ENCODE results near the gene DLG5. TPM values are rescaled to one million over a fixed set of nuclear protein-coding genes. Genes with fewer than 3 reads are reported as not detected.

DLG5 gene
- total RNA-seq, 2 donors from 2014 or later = 3.2 to 6.5 TPM

- ATAC-seq (replicated peaks in 1 of 2) (no peak), DNase-seq (no peak)
- no peak overlapping the region for H3K4me3 Mint-ChIP-seq
- H3K36me3 Mint-ChIP-seq (ENCODE audit: insufficient read depth in 2 of 2) = no peaks in the 10 kb centered on the region
- no peak overlapping the region for H3K27ac Mint-ChIP-seq
- no peaks in the 10 kb centered on the region for H3K9me3 Mint-ChIP-seq
- peaks cover 32% of the 10 kb centered on the region for H3K4me1 Mint-ChIP-seq (ENCODE audit: low read depth)
- H3K27me3 Mint-ChIP-seq (ENCODE audit: low read depth) = peaks cover 32% of the 10 kb centered on the region
These were observed 127.6 kb downstream of the DLG5 start for GRCh38 chr10:77798940-77799339.

GRCh38 chr10:77796311-77796915 lies 130.1 kb downstream of the DLG5 start:
- H3K4me3 Mint-ChIP-seq = no peak overlapping the region
- H3K9me3 Mint-ChIP-seq = no peaks in the 10 kb centered on the region
- ATAC-seq (replicated peaks in 1 of 2) (no peak), DNase-seq (no peak)
- peaks cover 23% of the 10 kb centered on the region for H3K27me3 Mint-ChIP-seq (ENCODE audit: low read depth)
- peaks cover 0 to 1% of the 10 kb centered on the region in 2 donors for H3K36me3 Mint-ChIP-seq (ENCODE audit: insufficient read depth in 2 of 2)
- no peak overlapping the region for H3K27ac Mint-ChIP-seq
- H3K4me1 Mint-ChIP-seq (ENCODE audit: low read depth) = peaks cover 22% of the 10 kb centered on the region

GRCh38 chr10:77795426-77796055 lies 131.0 kb downstream of the DLG5 start:
- Mint-ChIP-seq H3K4me1 (ENCODE audit: low read depth) (peaks cover 14% of the 10 kb centered on the region), H3K4me3 (no peak overlapping the region), H3K9me3 (no peaks in the 10 kb centered on the region), H3K27ac (no peak overlapping the region), H3K36me3 (ENCODE audit: insufficient read depth in 2 of 2) (peaks cover 0 to 2% of the 10 kb centered on the region in 2 donors), H3K27me3 (ENCODE audit: low read depth) (peaks cover 23% of the 10 kb centered on the region)
- ATAC-seq (replicated peaks in 1 of 2) (no peak), DNase-seq (no peak)

- Mint-ChIP-seq H3K27ac (no peak overlapping the region), H3K4me1 (ENCODE audit: low read depth) (peaks cover 6% of the 10 kb centered on the region), H3K4me3 (no peak overlapping the region), H3K27me3 (ENCODE audit: low read depth) (peaks cover 19% of the 10 kb centered on the region), H3K9me3 (no peaks in the 10 kb centered on the region), H3K36me3 (ENCODE audit: insufficient read depth in 2 of 2) (peaks cover 0 to 2% of the 10 kb centered on the region in 2 donors)
- DNase-seq (no peak), ATAC-seq (replicated peaks in 1 of 2) (no peak)
These were observed 132.1 kb downstream of the DLG5 start for GRCh38 chr10:77794256-77795142.

- DNase-seq (no peak), ATAC-seq (replicated peaks in 1 of 2) (no peak)
- no peaks in the 10 kb centered on the region for H3K9me3 Mint-ChIP-seq
- H3K27ac Mint-ChIP-seq = no peak overlapping the region
- no peak overlapping the region for H3K4me3 Mint-ChIP-seq
- peaks cover 12% of the 10 kb centered on the region for H3K27me3 Mint-ChIP-seq (ENCODE audit: low read depth)
- H3K4me1 Mint-ChIP-seq (ENCODE audit: low read depth) = no peaks in the 10 kb centered on the region
- H3K36me3 Mint-ChIP-seq (ENCODE audit: insufficient read depth in 2 of 2) = peaks cover 0 to 2% of the 10 kb centered on the region in 2 donors
These were observed 132.7 kb downstream of the DLG5 start for GRCh38 chr10:77793831-77794230.

- DNase-seq (no peak), ATAC-seq (replicated peaks in 1 of 2) (no peak)
- no peak overlapping the region for H3K27ac Mint-ChIP-seq
- no peaks in the 10 kb centered on the region for H3K4me1 Mint-ChIP-seq (ENCODE audit: low read depth)
- peaks cover 0 to 2% of the 10 kb centered on the region in 2 donors for H3K36me3 Mint-ChIP-seq (ENCODE audit: insufficient read depth in 2 of 2)
- peaks cover 2% of the 10 kb centered on the region for H3K27me3 Mint-ChIP-seq (ENCODE audit: low read depth)
- H3K9me3 Mint-ChIP-seq = no peaks in the 10 kb centered on the region
- H3K4me3 Mint-ChIP-seq = no peak overlapping the region
These were observed 134.4 kb downstream of the DLG5 start for GRCh38 chr10:77792155-77792554.

GRCh38 chr10:77791506-77791905 lies 135.0 kb downstream of the DLG5 start:
- Mint-ChIP-seq H3K27ac (no peak overlapping the region), H3K9me3 (no peaks in the 10 kb centered on the region), H3K4me3 (no peak overlapping the region), H3K36me3 (ENCODE audit: insufficient read depth in 2 of 2) (peaks cover 0 to 2% of the 10 kb centered on the region in 2 donors), H3K4me1 (ENCODE audit: low read depth) (no peaks in the 10 kb centered on the region), H3K27me3 (ENCODE audit: low read depth) (no peaks in the 10 kb centered on the region)
- ATAC-seq (replicated peaks in 1 of 2) (no peak), DNase-seq (no peak)

GRCh38 chr10:77789861-77790260 lies 136.7 kb downstream of the DLG5 start:
- no peak for ATAC-seq (replicated peaks in 1 of 2)
- H3K4me3 Mint-ChIP-seq = no peak overlapping the region
- no peak overlapping the region for H3K27ac Mint-ChIP-seq
- no peaks in the 10 kb centered on the region for H3K4me1 Mint-ChIP-seq (ENCODE audit: low read depth)
- H3K36me3 Mint-ChIP-seq (ENCODE audit: insufficient read depth in 2 of 2) = peaks cover 0 to 2% of the 10 kb centered on the region in 2 donors
- no peak for DNase-seq
- H3K9me3 Mint-ChIP-seq = no peaks in the 10 kb centered on the region
- H3K27me3 Mint-ChIP-seq (ENCODE audit: low read depth) = no peaks in the 10 kb centered on the region

GRCh38 chr10:77789016-77789415 lies 137.5 kb downstream of the DLG5 start:
- no peak for ATAC-seq (replicated peaks in 1 of 2)
- H3K4me3 Mint-ChIP-seq = no peak overlapping the region
- H3K27ac Mint-ChIP-seq = no peak overlapping the region
- no peak for DNase-seq
- peaks cover 0 to 2% of the 10 kb centered on the region in 2 donors for H3K36me3 Mint-ChIP-seq (ENCODE audit: insufficient read depth in 2 of 2)
- H3K4me1 Mint-ChIP-seq (ENCODE audit: low read depth) = no peaks in the 10 kb centered on the region
- no peaks in the 10 kb centered on the region for H3K9me3 Mint-ChIP-seq
- H3K27me3 Mint-ChIP-seq (ENCODE audit: low read depth) = no peaks in the 10 kb centered on the region

- no peaks in the 10 kb centered on the region for H3K9me3 Mint-ChIP-seq
- peaks cover 0 to 2% of the 10 kb centered on the region in 2 donors for H3K36me3 Mint-ChIP-seq (ENCODE audit: insufficient read depth in 2 of 2)
- H3K4me1 Mint-ChIP-seq (ENCODE audit: low read depth) = no peaks in the 10 kb centered on the region
- no peaks in the 10 kb centered on the region for H3K27me3 Mint-ChIP-seq (ENCODE audit: low read depth)
- H3K27ac Mint-ChIP-seq = no peak overlapping the region
- no peak for DNase-seq
- ATAC-seq (replicated peaks in 1 of 2) = no peak
- H3K4me3 Mint-ChIP-seq = no peak overlapping the region
These were observed 138.0 kb downstream of the DLG5 start for GRCh38 chr10:77788496-77789010.

- DNase-seq (no peak), ATAC-seq (replicated peaks in 1 of 2) (no peak)
- Mint-ChIP-seq H3K9me3 (no peaks in the 10 kb centered on the region), H3K4me3 (no peak overlapping the region), H3K36me3 (ENCODE audit: insufficient read depth in 2 of 2) (peaks cover 0 to 2% of the 10 kb centered on the region in 2 donors), H3K4me1 (ENCODE audit: low read depth) (no peaks in the 10 kb centered on the region), H3K27ac (no peak overlapping the region), H3K27me3 (ENCODE audit: low read depth) (no peaks in the 10 kb centered on the region)
These were observed 139.1 kb downstream of the DLG5 start for GRCh38 chr10:77787440-77787839.

GRCh38 chr10:77784856-77785255 lies 141.7 kb downstream of the DLG5 start:
- Mint-ChIP-seq H3K27me3 (ENCODE audit: low read depth) (no peaks in the 10 kb centered on the region), H3K4me1 (ENCODE audit: low read depth) (no peaks in the 10 kb centered on the region), H3K27ac (no peak overlapping the region), H3K9me3 (no peaks in the 10 kb centered on the region), H3K4me3 (no peak overlapping the region), H3K36me3 (ENCODE audit: insufficient read depth in 2 of 2) (no peaks in the 10 kb centered on the region)
- DNase-seq (no peak), ATAC-seq (replicated peaks in 1 of 2) (no peak)

All from activated T-cell treated with anti-CD3 and anti-CD28 coated beads, Interleukin-2, amount 50 U/mL, for 72 hours (primary cell).